Sigmoid colon (tissue), 7 donors: ENCODE measurements around the gene RGS7. TPM values are rescaled to one million over a fixed set of nuclear protein-coding genes. Genes with fewer than 3 reads are reported as not detected.
A peak's percentile ranks its signal among the peaks of the same experiment; 100 is the strongest.

ENCODE experiments used
- DNase-seq: peaks from one replicate; pipeline ENCODE4 v3.0.0-alpha.2; 2019
- H3K27ac ChIP-seq, 4 donors: fragments of 200-600 bp; sonication (generic); one replicate each; pipeline ENCODE4 v1.5.1; 2016 to 2019; ENCODE audit warnings: mild to moderate bottlenecking in 1 of 4
- H3K27me3 ChIP-seq, 3 donors: fragments of 200-600 bp; sonication (generic); one replicate each; pipeline ENCODE4 v1.5.1; 2019; ENCODE audit warnings: mild to moderate bottlenecking in 1 of 3
- H3K36me3 ChIP-seq, 4 donors: fragments of 200-600 bp; sonication (generic); one replicate each; pipeline ENCODE4 v1.5.1; 2016 to 2019
- H3K4me1 ChIP-seq, 4 donors: fragments of 200-600 bp; sonication (generic); one replicate each; pipeline ENCODE4 v1.5.1; 2017 to 2019
- H3K4me3 ChIP-seq, 4 donors: fragments of 200-600 bp; sonication (generic); one replicate each; pipeline ENCODE4 v1.5.1; 2017 to 2019; ENCODE audit warnings: mild to moderate bottlenecking in 2 of 4, moderate library complexity in 1 of 4
- H3K9me3 ChIP-seq, 4 donors: fragments of 200-600 bp in 3 of 4; sonication (generic) in 3 of 4; one replicate each; pipeline versions ENCODE4 v1.5.1 to v1.6.1; 2013 to 2019
- EP300 ChIP-seq, 4 donors: sonication (generic); formaldehyde crosslinking; IDR thresholded peaks; one replicate each; pipeline ENCODE4 v1.6.1; 2017; ENCODE audit warnings: antibody characterized with exemption in 4 of 4
- POLR2A ChIP-seq, 2 donors: fragments of 450-650 bp; IDR thresholded peaks; one replicate each; pipeline ENCODE4 v1.6.1; 2016; ENCODE audit warnings: antibody characterized with exemption in 2 of 2, mild to moderate bottlenecking in 2 of 2, moderate library complexity in 2 of 2
- POLR2AphosphoS5 ChIP-seq, 4 donors: sonication (generic); formaldehyde crosslinking; IDR thresholded peaks; one replicate each; pipeline ENCODE4 v1.6.1; 2017; ENCODE audit warnings: antibody characterized with exemption in 4 of 4
- WGBS, 2 donors: extraction: QIAGEN DNeasy Blood & Tissue Kit; methylation state at CpG; one replicate each; pipeline ENCODE4 v1.1.7; 2013; 5-methylcytosine and 5-hydroxymethylcytosine counted together
- intact Hi-C: fragments of 100-400 bp; cut with DNase I; formaldehyde crosslinking; loops from one replicate; pipeline ENCODE4 v1.15.1; 2023
- polyA plus RNA-seq, 3 donors: library from polyadenylated mRNA; stranded (reverse); fragments of 200-250 nt; gene quantifications; one replicate each; pipeline ENCODE4 v1.2.3, GENCODE V29; 2013
- total RNA-seq, 4 donors: library from RNA; depleted of rRNA; stranded (reverse); fragments of >200 nt; gene quantifications; one replicate each; pipeline ENCODE4 v1.1.0, GENCODE V29; 2016
- TF ChIP-seq, protein P1 (sequence below), 4 experiments: fragments of 450-650 bp in 3 of 4; fragments of 200-600 bp in 1 of 4; IDR thresholded peaks; one replicate each; pipeline ENCODE4 v1.5.1; 2016 to 2019; ENCODE audit warnings: antibody characterized with exemption in 4 of 4, mild to moderate bottlenecking in 3 of 4, moderate library complexity in 2 of 4
- donor health status: healthy with polysubstance abuse.
- donor health status: Bipolar disorder and iron deficiency.
- donor health status: healthy.

Gene RGS7
- total and polyA plus RNA-seq, 7 donors = 0.10 to 1.8 (median 0.33) TPM; not detected in 4

DNA sequence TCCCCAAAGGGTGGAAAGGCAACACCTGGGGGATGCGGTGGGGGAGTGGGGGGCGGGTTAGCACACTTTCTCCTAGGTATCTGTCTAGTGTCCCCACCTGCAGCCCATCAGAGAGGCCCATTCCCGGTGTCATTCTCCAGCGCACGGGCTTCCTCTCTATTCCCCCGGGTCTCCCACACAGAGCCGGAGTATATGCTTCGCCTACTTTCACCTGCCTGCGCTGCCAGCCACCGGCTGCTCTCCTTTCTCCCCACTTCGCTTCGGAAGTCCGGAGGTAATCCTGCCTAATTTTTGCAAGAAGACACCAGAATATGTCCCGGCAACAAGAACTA is 852 bp downstream of the RGS7 start:
- H3K27ac ChIP-seq = no peak overlapping the region
- no peaks in the 10 kb centered on the region for H3K9me3 ChIP-seq
- H3K4me3 ChIP-seq = peak overlapping the region in 3 of 4 donors; percentile 42 to 66 (median 54)
- 2 to 9% methylated on average over 14 of the region's 14 CpGs for WGBS, 2 donors
- H3K27me3 ChIP-seq = peaks cover 5 to 47% (median 12%) of the 10 kb centered on the region in 3 donors
- H3K36me3 ChIP-seq = no peaks in the 10 kb centered on the region
- TF ChIP-seq, protein P1, sequence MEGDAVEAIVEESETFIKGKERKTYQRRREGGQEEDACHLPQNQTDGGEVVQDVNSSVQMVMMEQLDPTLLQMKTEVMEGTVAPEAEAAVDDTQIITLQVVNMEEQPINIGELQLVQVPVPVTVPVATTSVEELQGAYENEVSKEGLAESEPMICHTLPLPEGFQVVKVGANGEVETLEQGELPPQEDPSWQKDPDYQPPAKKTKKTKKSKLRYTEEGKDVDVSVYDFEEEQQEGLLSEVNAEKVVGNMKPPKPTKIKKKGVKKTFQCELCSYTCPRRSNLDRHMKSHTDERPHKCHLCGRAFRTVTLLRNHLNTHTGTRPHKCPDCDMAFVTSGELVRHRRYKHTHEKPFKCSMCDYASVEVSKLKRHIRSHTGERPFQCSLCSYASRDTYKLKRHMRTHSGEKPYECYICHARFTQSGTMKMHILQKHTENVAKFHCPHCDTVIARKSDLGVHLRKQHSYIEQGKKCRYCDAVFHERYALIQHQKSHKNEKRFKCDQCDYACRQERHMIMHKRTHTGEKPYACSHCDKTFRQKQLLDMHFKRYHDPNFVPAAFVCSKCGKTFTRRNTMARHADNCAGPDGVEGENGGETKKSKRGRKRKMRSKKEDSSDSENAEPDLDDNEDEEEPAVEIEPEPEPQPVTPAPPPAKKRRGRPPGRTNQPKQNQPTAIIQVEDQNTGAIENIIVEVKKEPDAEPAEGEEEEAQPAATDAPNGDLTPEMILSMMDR (IDR thresholded peaks at IDR 0.05) = no peak
- TF ChIP-seq POLR2AphosphoS5 (IDR thresholded peaks at IDR 0.05) (no peak), EP300 (IDR thresholded peaks at IDR 0.05) (no peak), POLR2A (IDR thresholded peaks at IDR 0.05) (no peak)
- DNase-seq = no peak
- intact Hi-C loops = no loop called here
- peaks cover 0 to 11% (median 5%) of the 10 kb centered on the region in 4 donors for H3K4me1 ChIP-seq

DNA sequence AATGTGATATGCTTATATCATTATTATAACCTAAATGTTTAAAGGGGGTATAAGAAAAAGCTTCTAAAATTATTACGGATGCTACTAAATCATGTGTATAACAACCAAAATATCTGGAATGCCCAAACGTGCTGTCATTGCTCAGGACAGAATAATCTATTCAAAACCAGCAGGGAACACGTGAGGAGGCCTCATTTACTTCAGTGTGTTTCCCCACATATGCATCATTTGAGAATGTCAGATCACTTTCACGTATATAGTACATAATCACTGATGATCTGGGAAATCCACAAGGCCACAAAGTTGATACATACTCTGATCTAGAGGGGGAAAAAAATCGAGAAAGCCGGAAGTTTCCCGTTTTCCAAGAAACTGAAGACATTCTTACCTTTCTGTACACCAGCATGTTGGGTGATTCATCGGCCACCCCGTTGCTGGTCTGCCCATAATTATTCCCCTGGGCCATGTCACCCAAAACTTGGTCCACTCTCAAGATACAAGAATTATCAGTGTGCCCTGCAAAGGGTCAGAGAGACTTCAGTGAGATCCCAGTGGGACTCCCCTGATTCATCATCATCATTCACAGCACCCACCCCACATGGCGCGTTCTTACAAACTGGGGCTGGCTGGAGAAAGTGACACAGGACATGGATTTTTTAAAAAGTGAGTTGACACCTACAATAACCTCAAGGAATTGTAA is 1.5 kb downstream of the RGS7 start:
- Histone ChIP-seq H3K4me1 (peaks cover 0 to 11% (median 5%) of the 10 kb centered on the region in 4 donors), H3K27me3 (peaks cover 5 to 44% (median 12%) of the 10 kb centered on the region in 3 donors), H3K4me3 (no peak overlapping the region), H3K27ac (no peak overlapping the region), H3K9me3 (no peaks in the 10 kb centered on the region), H3K36me3 (no peaks in the 10 kb centered on the region)
- intact Hi-C loops = no loop called here
- WGBS, 2 donors = 81 to 82% methylated on average over 11 of the region's 11 CpGs
- TF ChIP-seq POLR2A (IDR thresholded peaks at IDR 0.05) = no peak
- TF ChIP-seq, protein P1 (IDR thresholded peaks at IDR 0.05) = no peak
- no peak for TF ChIP-seq EP300 (IDR thresholded peaks at IDR 0.05)
- no peak for TF ChIP-seq POLR2AphosphoS5 (IDR thresholded peaks at IDR 0.05)
- DNase-seq = no peak

DNA sequence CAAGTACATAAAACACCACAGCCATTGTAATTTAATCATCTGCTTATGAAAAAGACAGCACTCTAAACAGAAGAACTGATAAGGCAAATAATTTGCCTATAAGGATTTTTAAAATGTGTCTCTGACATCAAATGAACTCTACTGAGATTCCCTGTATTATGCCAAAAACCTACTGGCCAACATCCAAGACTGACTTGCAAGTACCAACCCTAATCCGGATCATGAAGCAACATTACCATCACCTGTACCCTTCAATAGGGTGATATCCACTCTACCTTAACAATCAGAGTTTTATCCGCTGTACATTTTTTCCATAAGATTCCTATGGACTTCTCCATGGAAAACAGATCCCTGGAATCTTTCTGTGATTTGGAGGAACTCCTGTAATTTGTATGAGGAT is 4.6 kb downstream of the RGS7 start:
- no peaks in the 10 kb centered on the region for H3K9me3 ChIP-seq
- TF ChIP-seq EP300 (IDR thresholded peaks at IDR 0.05) = no peak
- TF ChIP-seq POLR2AphosphoS5 (IDR thresholded peaks at IDR 0.05) = no peak
- TF ChIP-seq, protein P1 (IDR thresholded peaks at IDR 0.05) = no peak
- TF ChIP-seq POLR2A (IDR thresholded peaks at IDR 0.05) = no peak
- H3K4me1 ChIP-seq = peaks cover 0 to 11% (median 5%) of the 10 kb centered on the region in 4 donors
- no peak for DNase-seq
- no peak overlapping the region for H3K27ac ChIP-seq
- intact Hi-C loops = no loop called here
- H3K4me3 ChIP-seq = no peak overlapping the region
- H3K27me3 ChIP-seq = peaks cover 5 to 36% (median 12%) of the 10 kb centered on the region in 3 donors
- H3K36me3 ChIP-seq = no peaks in the 10 kb centered on the region
- 85 to 92% methylated on average over 2 of the region's 2 CpGs for WGBS, 2 donors

DNA sequence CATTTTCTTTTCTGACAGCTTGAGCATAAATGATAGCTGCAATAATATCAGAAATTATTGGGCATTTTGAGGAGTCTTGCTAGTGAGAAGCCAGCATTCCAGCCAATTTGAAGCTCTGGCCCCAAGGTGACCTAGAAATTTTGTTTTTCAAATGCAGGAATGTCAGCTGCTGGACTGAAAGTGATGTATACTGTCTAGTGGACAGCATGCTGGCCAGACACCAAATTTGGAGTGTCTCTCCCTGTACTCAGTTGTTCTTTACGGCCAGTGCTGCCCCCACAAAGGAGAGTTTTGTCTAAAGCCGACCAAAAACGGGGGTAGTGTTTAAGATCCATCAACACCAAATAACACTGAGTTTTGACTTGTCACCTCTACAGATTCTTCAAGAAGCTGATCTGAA is 5.2 kb downstream of the RGS7 start:
- no peak for TF ChIP-seq EP300 (IDR thresholded peaks at IDR 0.05)
- no peak for TF ChIP-seq POLR2A (IDR thresholded peaks at IDR 0.05)
- Histone ChIP-seq H3K27me3 (peaks cover 5 to 30% (median 6%) of the 10 kb centered on the region in 3 donors), H3K4me3 (no peak overlapping the region), H3K27ac (no peak overlapping the region), H3K4me1 (peaks cover 0 to 7% (median 5%) of the 10 kb centered on the region in 4 donors), H3K36me3 (no peaks in the 10 kb centered on the region), H3K9me3 (no peaks in the 10 kb centered on the region)
- intact Hi-C loops = no loop called here
- DNase-seq = no peak
- 79 to 81% methylated on average over 3 of the region's 3 CpGs for WGBS, 2 donors

DNA sequence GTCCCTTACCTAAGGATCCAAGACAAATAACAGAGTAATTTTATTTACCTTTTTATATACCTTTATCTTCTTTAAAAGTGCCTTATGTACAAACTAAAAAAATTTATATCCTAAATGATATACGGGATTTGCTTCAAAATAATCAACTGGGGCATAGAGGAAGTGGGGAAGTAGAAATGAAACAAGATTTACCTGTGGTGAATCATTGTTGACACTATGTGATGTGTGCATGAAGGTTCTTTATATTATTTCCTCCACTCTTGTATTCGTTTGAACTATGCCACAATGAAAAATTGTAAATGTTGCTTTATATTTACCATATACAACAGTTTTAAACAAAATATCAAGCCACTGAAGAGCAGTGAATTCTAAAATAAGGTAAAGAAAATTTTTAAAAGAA is 13.0 kb downstream of the RGS7 start:
- 10 to 35% methylated on average over 2 of the region's 2 CpGs for WGBS, 2 donors
- no peak overlapping the region for H3K4me3 ChIP-seq
- H3K9me3 ChIP-seq = no peaks in the 10 kb centered on the region
- H3K27ac ChIP-seq = no peak overlapping the region
- no peak for DNase-seq
- peaks cover 0 to 3% (median 0%) of the 10 kb centered on the region in 3 donors for H3K27me3 ChIP-seq
- intact Hi-C loops = no loop called here
- H3K4me1 ChIP-seq = no peaks in the 10 kb centered on the region
- TF ChIP-seq POLR2AphosphoS5 (IDR thresholded peaks at IDR 0.05) (no peak), EP300 (IDR thresholded peaks at IDR 0.05) (no peak), POLR2A (IDR thresholded peaks at IDR 0.05) (no peak)
- TF ChIP-seq, protein P1 (IDR thresholded peaks at IDR 0.05) = no peak
- no peaks in the 10 kb centered on the region for H3K36me3 ChIP-seq
